Vagina (tissue), 2 donors: ENCODE data around the gene HIF1A.

Source experiments
- CTCF ChIP-seq, 3 experiments: fragments of 450-650 bp in 2 of 3; fragments of 200-600 bp in 1 of 3; sonication (generic) in 1 of 3; IDR thresholded peaks; one replicate each; pipeline ENCODE4 v1.5.1; 2017 to 2019; ENCODE audit warnings: antibody characterized with exemption in 3 of 3, mild to moderate bottlenecking in 2 of 3, moderate library complexity in 2 of 3
- POLR2A ChIP-seq, 2 donors: fragments of 450-650 bp; IDR thresholded peaks; one replicate each; pipeline ENCODE4 v1.6.1; 2017; ENCODE audit warnings: antibody characterized with exemption in 2 of 2, mild to moderate bottlenecking in 2 of 2, moderate library complexity in 2 of 2
- POLR2AphosphoS5 ChIP-seq, 2 donors: sonication (generic); formaldehyde crosslinking; IDR thresholded peaks; one replicate each; pipeline ENCODE4 v1.9.0; 2017; ENCODE audit warnings: antibody characterized with exemption in 2 of 2, mild to moderate bottlenecking in 2 of 2, low read depth in 1 of 2; ENCODE audit not compliant: insufficient read depth in 1 of 2

- TF ChIP-seq CTCF (IDR thresholded peaks at IDR 0.05) = no peak
- TF ChIP-seq POLR2A (IDR thresholded peaks at IDR 0.05) = no peak
- no peak for TF ChIP-seq POLR2AphosphoS5 (IDR thresholded peaks at IDR 0.05; ENCODE audit: insufficient read depth in 1 of 2, low read depth in 1 of 2)
These were observed 70.1 kb downstream of the HIF1A start for GRCh38 chr14:61765225-61765943.
